K562 (cell line): Measurements from ENCODE around the gene DHX32. TPM values are rescaled to one million over a fixed set of nuclear protein-coding genes. Genes with fewer than 3 reads are reported as not detected.

Experiments
- ADNP ChIP-seq: fragments of 200-800 bp; sonication (Bioruptor generic); IDR thresholded peaks from 2 replicates; pipeline ENCODE4 v1.6.1; 2016; ENCODE audit warnings: missing genetic modification characterization, missing compliant biosample characterization
- HDAC3 ChIP-seq: fragments of 450-650 bp; IDR thresholded peaks from 2 replicates; pipeline ENCODE4 v1.6.1; 2018; ENCODE audit warnings: borderline replicate concordance, mild to moderate bottlenecking, moderate library complexity; ENCODE audit not compliant: partially characterized antibody
- NR2C2 ChIP-seq, 2 experiments: fragments of 200-800 bp in 1 of 2; sonication (Bioruptor generic) in 1 of 2; sonication (generic) in 1 of 2; formaldehyde crosslinking in 1 of 2; IDR thresholded peaks; 2 replicates each; pipeline versions ENCODE4 v1.6.1 to v1.8.0; 2016 to 2022; ENCODE audit warnings: mild to moderate bottlenecking in 1 of 2, missing compliant biosample characterization in 1 of 2, missing genetic modification characterization in 1 of 2, missing genetic modification reagents in 1 of 2
- RUNX1 ChIP-seq: sonication (generic); IDR thresholded peaks from 2 replicates; pipeline ENCODE4 v1.6.1; 2016; ENCODE audit warnings: antibody characterized with exemption, low read depth
- SIRT6 ChIP-seq: IDR thresholded peaks from one replicate; pipeline ENCODE4 v1.6.1; 2012; ENCODE audit warnings: low read depth, mild to moderate bottlenecking, control low read depth, inconsistent platforms, low read length, moderate library complexity
- STAT5B ChIP-seq: fragments of 250-450 bp; sonication (Bioruptor Pico); IDR thresholded peaks from 2 replicates; pipeline ENCODE4 v1.8.0; 2021; ENCODE audit warnings: mild to moderate bottlenecking, inconsistent platforms
- TEAD1 ChIP-seq, 2 experiments: fragments of 450-650 bp in 1 of 2; sonication (generic) in 1 of 2; formaldehyde crosslinking; IDR thresholded peaks; 2 replicates each; pipeline versions ENCODE4 v1.4.0 to v1.8.0; 2020 to 2022; ENCODE audit warnings: mild to moderate bottlenecking in 2 of 2, missing genetic modification reagents in 1 of 2
- ZNF217 ChIP-seq: sonication (generic); formaldehyde crosslinking; IDR thresholded peaks from 2 replicates; pipeline ENCODE4 v1.8.0; 2022; ENCODE audit warnings: mild to moderate bottlenecking, missing genetic modification reagents
- ZNF695 ChIP-seq: fragments of 450-650 bp; formaldehyde crosslinking; IDR thresholded peaks from 2 replicates; pipeline ENCODE4 v1.4.0; 2020; ENCODE audit warnings: mild to moderate bottlenecking, moderate library complexity
- polyA plus RNA-seq, 8 experiments: library from polyadenylated mRNA; depleted of rRNA in 4 of 8; stranded (reverse) in 5 of 8; unstranded in 3 of 8; fragments of >200 nt; fragmentation: Nextera tagmentation in 2 of 8; fragmentation: Illumina TruSeq in 1 of 8; extraction: Ambion mirVana in 2 of 8; extraction: Trizol in 1 of 8; gene quantifications; 2 replicates each; pipeline versions ENCODE4 v1.2.1 to v1.2.3, GENCODE V29; 2011 to 2014; ENCODE audit warnings: inconsistent platforms in 1 of 8, missing spikeins in 1 of 8
- total RNA-seq, 7 experiments: library from RNA; depleted of rRNA in 6 of 7; stranded (reverse); fragments of >200 nt in 6 of 7; fragmentation: Illumina TruSeq in 2 of 7; extraction: Trizol in 2 of 7; gene quantifications; 2 replicates each; pipeline versions ENCODE4 v1.2.1 to v1.2.3, GENCODE V29; 2011 to 2021; ENCODE audit warnings: low replicate concordance in 1 of 7
- TF ChIP-seq, protein P1 (sequence below), 2 experiments: fragments of 450-650 bp in 1 of 2; sonication (generic) in 1 of 2; formaldehyde crosslinking in 1 of 2; IDR thresholded peaks; 2 replicates each; pipeline versions ENCODE4 v1.7.1 to v1.9.0; 2016 to 2022; ENCODE audit warnings: inconsistent platforms in 1 of 2, mild to moderate bottlenecking in 1 of 2, missing genetic modification reagents in 1 of 2
- TF ChIP-seq, protein P2 (sequence below): conservative IDR thresholded peaks from 2 replicates; pipeline ENCODE4 v1.6.1; 2011; ENCODE audit warnings: low read depth, mild to moderate bottlenecking, low read length; ENCODE audit not compliant: control insufficient read depth

The DHX32 gene
- total and polyA plus RNA-seq, 9 of the 15 experiments (the other 6 are each of a cell fraction or from before 2014, with no cell fraction given) = 5.8 to 23.5 (median 17.5) TPM

DNA sequence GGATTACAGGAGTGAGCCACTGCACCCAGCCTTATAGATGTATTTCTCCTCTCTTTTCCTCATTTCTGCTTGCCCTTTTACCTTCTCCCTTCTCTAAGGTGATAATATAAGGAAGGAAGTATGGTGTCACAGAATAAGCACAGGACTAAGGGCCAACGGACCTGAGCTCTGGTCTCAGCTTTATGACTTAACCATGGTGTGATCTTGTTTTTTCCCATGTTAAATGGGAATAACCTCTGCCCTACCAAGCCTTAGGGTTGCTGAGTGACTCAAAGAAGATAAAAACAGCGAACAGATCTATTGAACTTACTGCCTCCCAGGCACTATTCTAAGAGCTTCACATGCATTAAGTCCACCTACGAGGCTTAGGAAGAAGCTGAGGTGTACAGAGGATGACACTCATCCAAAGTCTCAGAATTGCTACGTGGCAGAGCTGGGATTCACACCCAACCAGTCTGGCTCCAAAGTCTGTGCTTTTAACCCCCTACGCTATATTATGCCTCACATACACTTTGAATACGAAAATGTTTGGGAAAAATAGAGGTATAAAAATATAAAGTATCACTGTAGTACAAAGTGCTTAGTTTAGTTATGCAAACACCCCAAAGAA, 63.6 kb downstream of the DHX32 start (continued):
- TF ChIP-seq, protein P1, sequence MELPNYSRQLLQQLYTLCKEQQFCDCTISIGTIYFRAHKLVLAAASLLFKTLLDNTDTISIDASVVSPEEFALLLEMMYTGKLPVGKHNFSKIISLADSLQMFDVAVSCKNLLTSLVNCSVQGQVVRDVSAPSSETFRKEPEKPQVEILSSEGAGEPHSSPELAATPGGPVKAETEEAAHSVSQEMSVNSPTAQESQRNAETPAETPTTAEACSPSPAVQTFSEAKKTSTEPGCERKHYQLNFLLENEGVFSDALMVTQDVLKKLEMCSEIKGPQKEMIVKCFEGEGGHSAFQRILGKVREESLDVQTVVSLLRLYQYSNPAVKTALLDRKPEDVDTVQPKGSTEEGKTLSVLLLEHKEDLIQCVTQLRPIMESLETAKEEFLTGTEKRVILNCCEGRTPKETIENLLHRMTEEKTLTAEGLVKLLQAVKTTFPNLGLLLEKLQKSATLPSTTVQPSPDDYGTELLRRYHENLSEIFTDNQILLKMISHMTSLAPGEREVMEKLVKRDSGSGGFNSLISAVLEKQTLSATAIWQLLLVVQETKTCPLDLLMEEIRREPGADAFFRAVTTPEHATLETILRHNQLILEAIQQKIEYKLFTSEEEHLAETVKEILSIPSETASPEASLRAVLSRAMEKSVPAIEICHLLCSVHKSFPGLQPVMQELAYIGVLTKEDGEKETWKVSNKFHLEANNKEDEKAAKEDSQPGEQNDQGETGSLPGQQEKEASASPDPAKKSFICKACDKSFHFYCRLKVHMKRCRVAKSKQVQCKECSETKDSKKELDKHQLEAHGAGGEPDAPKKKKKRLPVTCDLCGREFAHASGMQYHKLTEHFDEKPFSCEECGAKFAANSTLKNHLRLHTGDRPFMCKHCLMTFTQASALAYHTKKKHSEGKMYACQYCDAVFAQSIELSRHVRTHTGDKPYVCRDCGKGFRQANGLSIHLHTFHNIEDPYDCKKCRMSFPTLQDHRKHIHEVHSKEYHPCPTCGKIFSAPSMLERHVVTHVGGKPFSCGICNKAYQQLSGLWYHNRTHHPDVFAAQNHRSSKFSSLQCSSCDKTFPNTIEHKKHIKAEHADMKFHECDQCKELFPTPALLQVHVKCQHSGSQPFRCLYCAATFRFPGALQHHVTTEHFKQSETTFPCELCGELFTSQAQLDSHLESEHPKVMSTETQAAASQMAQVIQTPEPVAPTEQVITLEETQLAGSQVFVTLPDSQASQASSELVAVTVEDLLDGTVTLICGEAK (IDR thresholded peaks at IDR 0.05) = no peak
- TF ChIP-seq, protein P1 (CRISPR knock-in tag; IDR thresholded peaks at IDR 0.05) = no peak
- TF ChIP-seq HDAC3 (no peak), SIRT6 (no peak), ZNF695 (CRISPR knock-in tag) (no peak), NR2C2 (CRISPR knock-in tag; IDR thresholded peaks at IDR 0.05) (no peak), NR2C2 (tag; IDR thresholded peaks at IDR 0.05) (no peak), STAT5B (CRISPR knock-in tag) (no peak), RUNX1 (no peak), ZNF217 (CRISPR knock-in tag) (no peak), ADNP (tag) (0 out of 2 replicates have a peak, but pooled peaks have one; percentile 43), TEAD1 (CRISPR knock-in tag; IDR thresholded peaks at IDR 0.05) (no peak)
- TF ChIP-seq, protein P2, sequence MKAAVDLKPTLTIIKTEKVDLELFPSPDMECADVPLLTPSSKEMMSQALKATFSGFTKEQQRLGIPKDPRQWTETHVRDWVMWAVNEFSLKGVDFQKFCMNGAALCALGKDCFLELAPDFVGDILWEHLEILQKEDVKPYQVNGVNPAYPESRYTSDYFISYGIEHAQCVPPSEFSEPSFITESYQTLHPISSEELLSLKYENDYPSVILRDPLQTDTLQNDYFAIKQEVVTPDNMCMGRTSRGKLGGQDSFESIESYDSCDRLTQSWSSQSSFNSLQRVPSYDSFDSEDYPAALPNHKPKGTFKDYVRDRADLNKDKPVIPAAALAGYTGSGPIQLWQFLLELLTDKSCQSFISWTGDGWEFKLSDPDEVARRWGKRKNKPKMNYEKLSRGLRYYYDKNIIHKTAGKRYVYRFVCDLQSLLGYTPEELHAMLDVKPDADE = no peak
